HL-60 (cell line): ENCODE data around the gene MANBA.

Source experiments
- DNase-seq, 2 experiments: peaks; one replicate each; pipeline ENCODE4 v3.0.0-alpha.2; 2010 to 2020; ENCODE audit warnings: low read depth in 1 of 2, low spot score in 1 of 2
- H3K27ac ChIP-seq: fragments of 250-450 bp; sonication (Bioruptor Pico); replicated peaks from 2 replicates; pipeline ENCODE4 v1.5.1; 2020; ENCODE audit warnings: mild to moderate bottlenecking, moderate library complexity
- H3K27me3 ChIP-seq: fragments of 250-450 bp; sonication (Bioruptor Pico); 2 replicates; pipeline ENCODE4 v1.5.1; 2021; ENCODE audit warnings: mild to moderate bottlenecking, moderate library complexity; ENCODE audit not compliant: insufficient read depth, poor library complexity, severe bottlenecking
- H3K4me3 ChIP-seq: replicated peaks from 2 replicates; pipeline ENCODE4 v1.5.1; 2011; ENCODE audit warnings: mild to moderate bottlenecking, control low read depth, low read length; ENCODE audit not compliant: insufficient read depth
- CTCF ChIP-seq: IDR thresholded peaks from one replicate; pipeline ENCODE4 v1.5.1; 2011; ENCODE audit warnings: low read length, control low read depth, inconsistent platforms; ENCODE audit not compliant: insufficient read depth
- GABPA ChIP-seq: IDR thresholded peaks from 2 replicates; pipeline ENCODE4 v1.6.1; 2012; ENCODE audit warnings: low read depth
- POLR2AphosphoS5 ChIP-seq: IDR thresholded peaks from 2 replicates; pipeline ENCODE4 v1.6.1; 2012; ENCODE audit warnings: low read depth
- REST ChIP-seq: IDR thresholded peaks from 2 replicates; pipeline ENCODE4 v1.6.1; 2012; ENCODE audit warnings: low read depth; ENCODE audit not compliant: insufficient replicate concordance
- SPI1 ChIP-seq: IDR thresholded peaks from 2 replicates; pipeline ENCODE4 v1.6.1; 2012; ENCODE audit warnings: low read depth, mild to moderate bottlenecking, borderline replicate concordance

The MANBA gene

GRCh38 chr4:102640669-102641068 is 120.1 kb downstream of the MANBA start:
- no peak overlapping the region for H3K4me3 ChIP-seq
- no peak for TF ChIP-seq REST
- no peak for TF ChIP-seq CTCF
- no peak for TF ChIP-seq POLR2AphosphoS5
- no peak for TF ChIP-seq GABPA
- no peak for TF ChIP-seq SPI1
- DNase-seq = no peak
- H3K27me3 ChIP-seq = no peaks in the 10 kb centered on the region
- H3K27ac ChIP-seq = no peak overlapping the region

- no peak for DNase-seq
- Histone ChIP-seq H3K27me3 (no peaks in the 10 kb centered on the region), H3K27ac (no peak overlapping the region), H3K4me3 (no peak overlapping the region)
- TF ChIP-seq POLR2AphosphoS5 (no peak), REST (no peak), SPI1 (no peak), CTCF (no peak), GABPA (no peak)
These were observed 121.2 kb downstream of the MANBA start for GRCh38 chr4:102639598-102639997.

- H3K4me3 ChIP-seq = no peak overlapping the region
- H3K27ac ChIP-seq = no peak overlapping the region
- TF ChIP-seq REST = no peak
- TF ChIP-seq POLR2AphosphoS5 = no peak
- TF ChIP-seq SPI1 = no peak
- no peak for TF ChIP-seq GABPA
- TF ChIP-seq CTCF = no peak
- DNase-seq = no peak
- H3K27me3 ChIP-seq = no peaks in the 10 kb centered on the region
These were observed 122.1 kb downstream of the MANBA start for GRCh38 chr4:102638621-102639020.
